ENCODE measurements around the gene WDR70.

WDR70 gene

DNA sequence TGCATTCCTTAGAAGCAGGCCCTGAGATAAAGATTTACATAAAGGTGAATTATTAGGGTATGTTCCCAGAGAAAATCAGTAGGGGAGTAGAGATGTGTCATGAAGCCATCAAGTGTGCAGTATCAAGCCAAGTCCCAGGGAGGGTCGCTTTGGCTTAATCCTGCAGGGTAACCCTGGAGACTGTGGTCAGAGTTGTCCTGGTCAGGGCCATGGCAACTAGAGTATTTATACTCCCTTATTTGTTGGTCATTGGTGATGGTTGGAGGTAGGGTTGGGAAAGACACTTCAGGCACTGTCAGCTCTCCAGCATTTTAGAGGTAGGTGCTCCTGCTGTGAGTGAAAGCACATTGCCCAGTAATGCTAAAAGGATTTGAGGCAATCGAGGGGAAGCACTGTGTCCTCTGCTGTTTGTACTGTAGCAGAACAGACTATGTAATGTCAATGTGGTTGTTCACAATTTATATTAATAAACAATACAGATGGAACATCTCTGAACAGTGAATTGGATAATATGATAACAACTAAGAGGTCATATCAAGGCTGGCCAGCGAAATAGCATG is 351.9 kb downstream of the WDR70 start:
- no peak for DNase-seq

DNA sequence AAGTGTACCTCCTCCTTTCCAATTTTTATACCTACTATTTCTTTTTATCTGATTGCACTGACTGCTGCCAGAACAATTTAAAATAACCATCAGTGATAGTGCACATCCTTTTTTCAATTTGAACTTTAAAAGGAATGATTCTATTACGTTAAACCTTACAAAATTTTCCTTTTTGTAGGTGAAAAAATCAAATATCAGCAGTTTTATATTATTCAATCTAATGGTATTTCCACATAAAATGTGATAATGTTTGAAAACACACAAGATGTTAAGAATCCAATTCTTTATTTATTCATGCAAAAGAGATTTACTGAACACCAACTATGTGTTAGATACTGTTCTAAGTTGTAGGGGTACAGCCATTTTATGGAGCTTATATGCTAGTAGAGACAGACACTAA is 355.0 kb downstream of the WDR70 start:
- no peak for DNase-seq

DNA sequence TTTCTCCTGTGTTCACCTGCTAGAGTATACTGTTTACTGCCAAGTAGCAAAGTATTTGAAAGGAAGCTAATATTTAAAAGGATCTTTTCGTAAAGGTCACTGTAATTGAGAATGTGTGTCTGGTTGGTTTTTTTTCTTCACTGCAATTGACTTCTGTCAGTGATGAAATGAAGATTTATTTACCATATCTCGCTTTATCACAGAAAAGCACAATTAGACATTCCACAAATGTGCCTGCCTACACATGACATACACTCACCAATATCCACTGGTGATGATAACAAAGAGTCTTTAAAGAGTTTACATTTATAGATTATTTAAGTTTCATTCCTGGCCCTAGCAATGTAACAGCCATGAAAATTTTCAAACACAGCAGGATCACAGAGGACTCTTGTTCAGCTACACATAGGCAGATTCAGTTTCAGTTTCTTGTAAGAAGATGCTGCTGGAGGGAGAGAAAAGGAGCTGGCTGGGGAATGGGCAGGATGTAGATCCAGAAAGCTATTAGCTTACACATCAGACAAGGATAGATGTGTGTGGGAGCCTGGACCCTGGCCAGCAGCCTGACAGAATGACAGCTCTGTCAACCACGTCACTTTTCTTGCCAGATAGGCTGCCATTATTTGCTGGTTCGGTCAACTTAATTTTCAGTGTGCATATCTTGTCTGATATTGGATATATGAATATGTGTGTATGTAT is 356.7 kb downstream of the WDR70 start:
- peak; percentile 23 for DNase-seq

DNA sequence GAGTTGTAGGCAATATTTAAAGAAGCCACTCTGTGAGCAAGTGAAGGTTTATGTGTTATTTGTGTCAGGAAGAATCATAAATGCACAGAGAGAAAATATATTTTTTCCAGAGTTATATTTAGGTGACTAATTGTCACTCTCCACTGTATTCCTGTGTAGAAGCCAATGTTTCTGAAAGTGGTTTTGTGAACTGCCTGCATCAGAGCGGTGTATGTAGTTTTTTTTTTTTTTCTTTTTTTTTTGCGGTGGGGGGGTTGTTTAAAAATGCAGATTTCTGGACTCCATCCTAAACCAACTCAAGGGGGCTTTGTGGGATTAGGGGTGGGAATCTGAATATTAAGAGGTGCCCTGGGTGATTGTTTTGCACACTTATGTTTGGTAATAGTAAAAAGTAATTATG is 357.3 kb downstream of the WDR70 start:
- DNase-seq, result no peak

DNA sequence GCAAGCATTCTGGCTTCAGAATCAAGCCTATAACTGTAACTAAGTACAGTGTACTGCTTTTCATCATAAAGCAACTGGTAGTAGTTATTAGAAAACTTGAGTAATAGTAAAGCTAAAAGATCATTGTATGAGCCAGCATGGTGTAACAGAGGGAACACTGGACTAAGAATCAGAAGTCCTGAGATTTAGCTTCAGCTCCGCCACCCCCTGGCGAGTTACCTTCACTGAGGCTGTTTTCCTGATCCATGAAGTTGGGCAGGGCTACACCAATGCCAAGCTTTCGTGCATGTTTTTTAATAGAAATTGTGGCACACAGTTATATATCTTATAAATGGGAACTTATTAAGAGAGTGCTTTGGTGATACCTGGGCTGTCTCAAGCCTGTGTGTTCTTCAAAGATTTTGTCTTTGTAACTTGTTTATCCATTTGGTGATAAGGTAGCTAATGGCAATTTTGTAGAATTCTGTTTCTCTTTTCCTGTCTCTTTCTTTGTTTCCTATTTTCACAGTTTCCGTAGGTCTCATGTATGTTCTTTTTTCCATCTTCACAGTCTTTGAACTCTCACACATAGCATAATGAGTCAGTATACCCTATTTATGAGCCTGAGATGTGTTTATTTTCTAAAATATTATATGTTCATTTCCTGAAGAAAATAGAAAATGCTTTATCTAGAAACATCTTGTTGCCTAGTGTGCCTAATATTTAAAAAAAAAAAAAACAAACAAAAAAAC is 358.4 kb downstream of the WDR70 start:
- no peak for DNase-seq

DNA sequence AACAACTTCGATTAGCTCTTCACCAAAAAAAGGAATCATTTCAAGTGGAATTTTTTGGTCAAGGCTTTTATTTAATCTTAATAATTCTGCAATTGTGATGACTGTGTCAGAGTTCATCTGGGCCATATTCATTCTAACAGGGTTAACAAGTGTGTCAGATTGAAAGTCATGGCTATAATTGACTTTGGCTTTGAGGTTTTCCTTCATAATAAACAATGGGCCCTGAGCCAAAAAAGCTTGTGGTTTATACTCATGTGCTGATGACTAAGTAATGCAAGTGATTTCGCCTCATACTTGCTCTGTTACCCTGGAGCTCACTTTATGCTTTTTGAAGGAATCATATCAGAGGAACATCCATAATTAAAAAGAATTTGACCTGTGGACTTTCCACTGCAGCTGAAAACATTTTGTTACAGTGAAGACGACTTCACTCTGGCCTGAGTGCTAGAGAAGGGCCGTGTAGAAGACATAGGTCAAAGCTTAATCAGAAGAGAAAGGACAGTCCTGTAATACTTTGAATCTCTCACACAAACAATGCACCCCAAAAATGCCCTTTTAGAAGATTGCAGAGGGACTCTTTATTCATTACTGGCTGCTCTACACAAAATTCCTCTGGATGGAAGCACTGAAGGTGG is 359.1 kb downstream of the WDR70 start:
- DNase-seq, result peak; percentile 92

DNA sequence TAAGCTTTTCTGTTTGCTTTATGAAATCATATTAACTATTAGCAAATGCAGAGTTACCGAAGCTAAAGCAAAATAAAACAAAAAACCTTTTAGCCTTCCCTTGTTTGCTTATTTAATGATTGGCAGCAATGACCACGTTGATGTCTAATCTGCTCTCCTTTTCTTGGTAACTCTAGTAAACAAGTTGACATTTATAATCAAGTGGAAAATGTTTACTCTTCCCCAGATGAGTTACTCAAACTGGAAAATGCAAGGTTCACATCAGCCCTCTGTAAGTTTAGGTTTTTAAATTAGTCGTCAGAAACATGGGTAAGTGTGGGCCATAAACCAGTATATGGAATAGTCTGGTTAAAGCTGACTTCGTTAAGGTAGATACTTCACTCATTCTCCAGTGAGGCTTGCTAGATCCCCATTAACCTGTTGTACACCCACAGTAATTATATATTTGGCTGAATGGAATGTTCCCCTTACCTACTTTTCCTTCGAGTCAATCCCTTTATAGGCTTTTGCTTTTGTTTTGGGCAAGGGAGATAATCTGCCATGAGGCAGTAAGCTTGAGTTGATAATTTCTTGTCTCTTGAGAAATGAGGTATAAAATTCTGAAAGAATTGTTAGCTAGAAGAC is 359.9 kb downstream of the WDR70 start:
- DNase-seq, result no peak

DNA sequence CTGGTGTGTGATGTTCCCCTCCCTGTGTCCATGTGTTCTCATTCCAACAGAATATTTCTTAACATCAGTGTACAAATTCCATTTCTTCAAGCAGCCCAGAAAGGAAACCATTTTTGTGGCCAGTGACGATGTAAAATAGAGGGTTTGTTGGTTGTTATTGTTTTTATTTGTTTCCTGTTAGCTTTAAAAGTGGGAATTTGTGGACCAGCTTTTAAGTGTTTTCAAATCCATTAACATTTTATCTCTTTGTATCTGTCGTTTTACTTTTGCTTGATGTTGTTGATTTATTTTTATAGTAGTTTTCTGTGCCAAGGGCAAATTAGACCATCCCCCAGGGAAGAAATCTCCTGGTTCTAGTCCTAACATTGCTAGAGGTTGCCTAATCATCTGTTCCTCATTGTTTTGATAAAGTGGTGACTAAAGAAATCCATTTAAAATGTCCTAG is 360.7 kb downstream of the WDR70 start:
- no peak for DNase-seq

DNA sequence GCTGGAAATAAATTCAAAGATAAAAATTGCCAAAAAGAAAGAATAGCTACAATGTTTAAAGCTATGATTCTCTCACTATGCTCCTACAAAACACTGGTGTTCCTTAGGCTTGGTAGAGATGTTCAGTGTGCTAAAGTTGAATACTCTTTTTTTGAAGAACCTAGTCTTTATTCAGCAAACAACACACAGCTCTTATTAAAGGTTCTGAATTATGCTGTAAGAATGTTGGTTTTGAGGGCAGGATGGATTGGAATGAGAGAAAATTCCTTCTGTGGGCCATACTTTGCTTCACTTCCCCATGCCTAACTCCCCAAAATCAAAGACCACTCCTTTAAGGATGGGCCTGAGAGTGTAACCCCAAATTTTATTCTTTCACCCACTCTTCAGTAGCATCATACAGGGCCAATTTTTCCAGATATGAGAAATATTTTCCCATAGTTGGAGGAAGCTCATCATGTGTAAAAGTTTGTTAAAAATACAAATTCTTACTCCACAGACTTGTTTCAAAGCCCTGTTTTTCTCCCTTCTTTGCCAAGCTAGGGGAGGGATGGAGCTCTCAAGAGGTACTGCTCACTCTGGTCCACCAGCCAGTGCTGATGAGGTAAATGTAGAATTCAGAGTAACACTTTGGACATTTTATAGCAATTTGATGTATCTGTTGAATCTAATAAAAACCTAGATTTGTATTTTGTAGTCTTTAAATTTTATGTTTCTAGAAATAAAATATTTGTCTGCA is 361.4 kb downstream of the WDR70 start:
- DNase-seq, result no peak

DNA sequence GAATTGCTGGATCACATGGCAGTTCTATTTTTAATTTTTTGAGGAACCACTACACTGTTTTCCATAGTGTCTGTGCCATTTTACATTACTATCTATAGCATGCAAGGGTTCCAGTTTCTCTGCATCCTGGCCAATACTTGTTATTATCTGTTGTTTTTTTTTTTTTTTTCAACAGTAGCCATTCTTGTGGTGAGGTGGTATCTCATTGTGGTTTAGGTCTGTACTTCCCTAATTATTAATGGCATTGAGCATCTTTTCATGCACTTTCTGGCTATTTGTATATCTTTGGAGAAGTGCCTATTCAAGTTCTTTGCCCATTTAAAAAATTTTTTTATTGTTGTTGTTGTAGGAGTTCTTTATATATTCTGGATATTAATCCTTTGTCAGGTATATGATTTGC is 363.0 kb downstream of the WDR70 start:
- no peak for DNase-seq

DNA sequence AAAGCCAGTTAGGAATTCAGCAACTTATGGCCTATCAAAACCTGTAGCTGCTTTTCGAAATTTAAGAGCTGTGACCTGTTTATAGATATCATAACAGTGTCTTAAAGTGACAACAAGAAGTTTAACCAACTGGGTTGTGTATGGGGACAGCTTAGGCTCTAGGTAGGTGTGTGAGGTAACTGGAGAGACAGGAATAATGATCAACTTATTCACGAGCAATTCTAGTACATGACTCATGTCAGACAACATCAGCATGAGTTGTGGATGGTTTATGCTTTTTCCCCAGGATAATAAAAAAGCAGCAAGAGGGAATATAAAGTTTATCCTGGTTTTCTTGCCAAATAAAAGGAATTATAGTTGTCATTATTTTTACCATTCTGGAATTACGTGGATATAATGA is 372.1 kb downstream of the WDR70 start:
- no peak for DNase-seq

DNA sequence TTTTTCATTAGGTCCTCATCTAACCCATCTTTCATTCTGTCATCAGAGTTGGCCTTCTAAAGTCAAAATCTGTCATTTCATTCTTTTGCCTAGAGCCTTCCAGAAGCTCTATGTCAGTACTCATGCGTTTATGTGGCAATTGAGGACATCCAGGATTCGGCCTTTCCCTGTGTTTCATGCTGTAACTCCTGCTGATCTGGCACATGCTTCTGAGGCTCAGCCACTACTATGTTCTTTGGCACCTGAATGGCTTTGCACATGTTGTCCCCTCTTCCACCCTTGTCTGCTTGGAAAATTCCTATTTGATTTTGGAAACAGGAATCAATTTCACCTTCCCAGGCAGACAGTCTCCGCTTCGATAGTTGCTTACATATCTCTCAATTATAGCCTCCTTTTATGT is 375.9 kb downstream of the WDR70 start:
- no peak for DNase-seq

DNA sequence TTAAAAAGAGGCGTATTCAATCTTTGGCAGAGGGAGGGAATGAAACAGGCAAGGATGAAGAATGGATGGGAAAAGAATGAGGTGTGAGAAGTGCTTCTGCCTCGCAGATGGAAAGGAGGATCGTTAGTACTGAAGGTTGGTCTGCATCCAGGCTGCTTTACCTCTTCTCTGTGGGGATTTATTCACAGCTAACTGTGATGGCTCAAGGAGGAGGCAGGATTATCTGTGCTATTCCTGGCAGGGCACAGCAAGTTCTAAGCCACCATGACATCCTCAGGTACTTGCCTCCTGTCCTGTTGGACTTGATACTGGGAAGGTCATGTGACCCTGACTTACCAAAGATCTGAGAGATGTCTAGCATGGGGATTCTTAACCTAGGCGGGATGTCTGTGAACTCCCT is 376.5 kb downstream of the WDR70 start:
- DNase-seq, result no peak

DNA sequence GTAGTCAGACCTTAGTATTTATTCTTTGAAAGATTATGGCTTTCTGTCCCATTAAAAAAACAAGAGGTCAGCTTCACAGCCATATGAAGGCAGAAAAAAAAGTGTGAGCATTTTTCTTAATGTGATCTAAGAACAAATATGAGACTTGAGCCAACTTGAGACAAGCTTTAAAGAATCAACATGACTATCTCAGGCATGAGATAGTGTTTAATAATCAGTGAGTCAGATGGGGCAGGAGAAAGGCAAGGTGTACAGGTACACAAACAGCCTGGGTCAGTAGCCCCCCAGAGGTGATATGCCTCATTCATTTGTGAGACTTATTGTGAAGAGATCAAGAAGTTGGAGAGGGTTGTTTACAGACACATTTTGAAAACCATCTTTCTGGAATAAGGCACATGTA is 377.1 kb downstream of the WDR70 start:
- no peak for DNase-seq

DNA sequence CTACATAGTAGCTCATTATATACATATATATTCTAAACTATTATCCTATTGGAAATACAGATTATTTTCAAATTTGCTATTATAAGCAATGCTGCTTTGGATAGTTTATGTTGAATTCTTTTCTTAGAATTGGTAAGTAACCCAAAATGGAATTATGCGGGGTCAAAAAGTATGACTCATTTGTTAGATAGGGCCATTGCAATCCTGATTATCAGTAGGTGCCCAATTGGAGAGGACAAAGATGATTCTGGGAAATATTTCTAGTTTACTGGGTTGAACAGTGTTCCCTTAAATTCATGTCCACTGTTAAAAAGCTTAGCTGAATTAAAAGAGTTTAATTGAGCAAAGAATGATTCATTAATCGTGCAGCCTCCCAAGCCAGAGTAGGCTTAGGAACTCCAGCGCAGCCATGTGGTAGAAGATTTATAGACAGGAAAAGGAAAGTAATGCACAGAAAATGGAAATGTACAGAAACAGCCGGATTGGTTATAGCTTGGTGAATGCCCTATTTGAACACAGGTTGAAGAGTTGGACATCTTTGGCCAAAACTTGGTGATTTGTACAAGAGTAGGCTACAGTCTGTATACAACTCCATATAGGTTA is 379.0 kb downstream of the WDR70 start:
- no peak for DNase-seq

DNA sequence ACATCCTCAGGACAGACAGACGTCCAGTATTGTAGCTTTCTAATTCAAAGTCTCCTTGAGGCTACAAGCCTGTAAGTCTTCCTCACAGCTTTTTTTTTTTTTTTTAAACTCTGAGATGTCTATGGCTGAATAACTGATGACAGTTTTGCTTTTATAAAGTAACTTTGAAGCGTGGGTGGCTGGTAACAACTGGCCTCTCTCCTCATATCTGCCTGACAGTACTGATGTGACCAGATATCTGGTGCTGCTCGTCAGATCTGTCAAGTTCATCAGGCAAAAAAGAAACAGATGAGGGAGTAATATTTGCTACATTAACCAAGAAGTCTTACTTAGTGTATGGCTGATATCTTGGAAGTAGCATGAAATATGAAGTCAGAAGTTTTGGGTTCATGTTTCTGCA is 388.1 kb downstream of the WDR70 start:
- DNase-seq, result no peak

DNA sequence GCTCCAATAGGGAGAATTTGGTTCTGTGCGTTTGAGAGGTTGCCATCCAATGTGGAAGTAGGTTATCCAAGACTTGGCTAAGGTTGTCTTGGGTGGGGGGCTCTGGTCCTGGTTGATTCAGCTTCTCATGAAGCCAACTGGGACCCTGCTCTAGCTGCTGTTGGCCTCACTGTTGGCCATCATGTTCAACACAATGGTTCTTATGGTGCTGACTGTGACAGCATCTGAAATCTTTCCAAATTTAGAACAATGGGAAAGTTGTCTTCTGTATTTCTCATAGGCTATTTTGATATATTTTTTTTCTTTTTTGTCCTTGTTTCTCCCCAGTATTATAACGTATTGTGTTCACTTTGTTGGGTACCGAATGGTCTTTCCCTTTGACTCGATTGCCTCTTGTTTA is 388.8 kb downstream of the WDR70 start:
- no peak for DNase-seq

DNA sequence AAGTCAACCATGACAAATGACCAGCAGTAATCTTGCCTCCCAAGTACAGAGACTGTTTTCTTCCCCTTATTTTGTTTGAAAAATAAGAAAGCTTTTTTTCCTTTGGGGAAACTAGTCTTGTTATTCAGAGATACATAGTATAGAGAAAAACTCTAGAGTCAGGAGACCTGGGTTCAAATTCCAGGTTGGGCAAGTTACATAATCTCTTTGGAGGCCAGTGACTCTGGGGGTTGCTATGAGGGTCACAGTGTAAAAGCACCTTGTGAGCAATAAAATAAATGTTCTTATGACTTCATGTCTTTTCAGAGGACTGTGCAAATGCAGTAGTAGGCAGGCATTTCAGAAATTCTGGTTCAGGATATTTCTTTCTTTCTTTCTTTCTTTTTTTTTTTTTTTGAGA is 389.3 kb downstream of the WDR70 start:
- no peak for DNase-seq

DNA sequence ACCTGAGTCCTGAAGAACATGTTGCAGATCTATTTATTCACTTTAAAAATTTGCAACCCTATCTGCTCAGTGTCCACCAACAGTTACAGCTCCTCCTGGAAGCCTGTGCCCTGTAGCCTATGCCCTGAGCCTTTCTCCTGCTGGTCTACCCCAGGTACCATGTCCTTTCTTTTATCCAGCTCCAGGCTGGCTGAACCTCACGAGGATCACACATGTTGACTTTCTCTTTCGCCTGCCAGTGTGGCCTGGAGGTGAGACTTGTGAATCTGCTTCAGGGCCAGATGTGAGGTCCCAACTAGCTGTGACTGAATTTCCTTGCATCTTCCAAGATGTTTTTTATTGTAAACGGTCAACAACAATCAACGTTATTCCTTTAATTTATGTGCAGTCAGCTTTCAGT is 390.0 kb downstream of the WDR70 start:
- DNase-seq, result no peak

DNA sequence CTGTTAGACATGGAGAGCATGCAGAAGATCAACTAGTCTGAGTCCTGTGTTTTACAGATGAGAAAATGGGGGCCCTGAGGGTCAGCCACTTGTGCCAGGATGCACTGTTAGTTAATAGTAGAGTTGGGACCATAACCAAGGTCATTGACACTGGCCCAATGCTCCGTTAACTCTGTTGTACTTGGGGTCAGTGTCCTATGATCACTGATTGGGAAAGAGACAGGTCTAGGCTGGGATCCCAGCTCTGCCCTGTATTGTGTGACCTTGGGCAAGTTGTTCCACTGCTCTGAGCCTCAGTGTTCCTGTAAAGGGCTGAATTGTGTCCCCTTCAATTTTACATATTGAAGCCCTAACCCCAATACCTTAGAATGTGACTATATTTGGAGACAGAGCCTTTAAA is 390.7 kb downstream of the WDR70 start:
- DNase-seq, result no peak

DNA sequence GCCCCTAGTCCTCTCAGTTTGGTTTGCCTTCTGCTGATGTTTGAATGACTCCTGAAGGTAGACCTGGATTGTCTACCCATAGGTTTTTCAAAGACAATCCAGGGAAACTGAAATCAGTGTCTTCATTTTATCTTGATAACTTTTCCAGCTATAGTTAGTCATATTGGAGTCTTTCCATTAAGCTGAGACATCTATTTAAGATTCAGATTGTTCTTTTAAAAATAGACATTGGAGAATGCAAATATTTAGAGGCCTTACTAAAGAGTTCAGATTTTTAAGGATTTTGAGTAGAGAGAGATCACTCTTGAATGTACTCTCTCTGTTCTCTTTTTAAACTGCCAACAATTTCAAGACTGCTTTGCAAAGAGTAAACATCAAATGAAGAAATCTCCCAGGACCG is 391.7 kb downstream of the WDR70 start:
- DNase-seq, result no peak

DNA sequence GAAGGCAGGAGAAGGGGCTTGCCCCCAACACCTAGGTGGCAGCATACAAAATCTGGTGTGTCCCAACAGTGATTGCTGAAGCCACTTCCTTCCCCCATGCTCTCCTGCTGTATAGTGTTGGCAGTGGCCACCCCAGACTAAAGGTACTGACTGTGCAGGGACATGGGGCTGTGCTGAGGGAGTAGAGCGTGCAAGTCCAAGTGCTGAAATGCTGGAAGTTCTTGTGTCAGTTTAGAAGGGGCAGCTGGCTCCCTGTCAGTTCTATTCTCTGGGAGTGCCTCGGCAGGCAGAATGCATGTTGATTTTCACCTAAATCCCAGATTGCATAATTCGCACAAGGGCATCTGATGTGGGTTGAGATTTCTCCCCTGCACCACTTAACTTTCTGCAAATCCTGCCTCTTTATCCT is 392.1 kb downstream of the WDR70 start:
- DNase-seq, result no peak

Measured in suppressor macrophage treated with lipopolysaccharide for 4 hours (primary cell).